Neural crest cell (in vitro differentiated cells): ENCODE results near the gene BTD. TPM values are rescaled to one million over a fixed set of nuclear protein-coding genes. Genes with fewer than 3 reads are reported as not detected.

Experiments
- DNase-seq: peaks from one replicate; pipeline ENCODE4 v3.0.0; 2021; ENCODE audit warnings: low read depth, mixed read lengths, low spot score
- H3K27ac Mint-ChIP-seq: one replicate; pipeline ENCODE4 v1.8.0; 2021; ENCODE audit warnings: mild to moderate bottlenecking, mixed read lengths; ENCODE audit not compliant: unreplicated experiment
- H3K27me3 Mint-ChIP-seq: 2 replicates; pipeline ENCODE4 v1.8.0; 2021; ENCODE audit warnings: low read depth, mild to moderate bottlenecking, mixed read lengths
- H3K36me3 Mint-ChIP-seq: 2 replicates; pipeline ENCODE4 v1.8.0; 2021; ENCODE audit warnings: low read depth, mild to moderate bottlenecking, mixed read lengths
- H3K4me1 Mint-ChIP-seq: 2 replicates; pipeline ENCODE4 v1.8.0; 2021; ENCODE audit warnings: mixed read lengths
- H3K4me3 Mint-ChIP-seq: one replicate; pipeline ENCODE4 v1.8.0; 2021; ENCODE audit warnings: mild to moderate bottlenecking, mixed read lengths
- H3K9me3 Mint-ChIP-seq: 2 replicates; pipeline ENCODE4 v1.8.0; 2021; ENCODE audit warnings: mixed read lengths
- CTCF ChIP-seq: fragments of 200-600 bp; sonication (generic); conservative IDR thresholded peaks from 2 replicates; pipeline ENCODE4 v1.5.0; 2021; ENCODE audit warnings: antibody characterized with exemption, mild to moderate bottlenecking
- total RNA-seq: library from RNA; stranded (reverse); gene quantifications from 2 replicates; pipeline ENCODE4 v1.2.1, GENCODE V29; 2021

The BTD gene
- total RNA-seq, 1 donor from 2014 or later, result 5.8 TPM

GRCh38 chr3:15630646-15631350 is 29.3 kb downstream of the BTD start:
- DNase-seq, result no peak
- TF ChIP-seq CTCF, result no peak
- peaks cover 3% of the 10 kb centered on the region for H3K27me3 Mint-ChIP-seq
- peak overlapping the region; percentile 50 for H3K4me3 Mint-ChIP-seq
- peak overlapping the region; percentile 81 for H3K27ac Mint-ChIP-seq
- H3K36me3 Mint-ChIP-seq, result no peaks in the 10 kb centered on the region
- H3K4me1 Mint-ChIP-seq, result peaks cover 48% of the 10 kb centered on the region
- no peaks in the 10 kb centered on the region for H3K9me3 Mint-ChIP-seq

- Mint-ChIP-seq H3K36me3 (no peaks in the 10 kb centered on the region), H3K9me3 (no peaks in the 10 kb centered on the region), H3K27ac (peak overlapping the region; percentile 89), H3K27me3 (peaks cover 3% of the 10 kb centered on the region), H3K4me1 (peaks cover 52% of the 10 kb centered on the region), H3K4me3 (no peak overlapping the region)
- no peak for TF ChIP-seq CTCF
- DNase-seq, result no peak
Measured at GRCh38 chr3:15631426-15632211, 30.1 kb downstream of the BTD start.

- H3K27ac Mint-ChIP-seq, result no peak overlapping the region
- H3K36me3 Mint-ChIP-seq, result no peaks in the 10 kb centered on the region
- DNase-seq, result no peak
- H3K9me3 Mint-ChIP-seq, result no peaks in the 10 kb centered on the region
- no peak overlapping the region for H3K4me3 Mint-ChIP-seq
- peaks cover 3% of the 10 kb centered on the region for H3K27me3 Mint-ChIP-seq
- H3K4me1 Mint-ChIP-seq, result peaks cover 52% of the 10 kb centered on the region
- TF ChIP-seq CTCF, result no peak
Measured at GRCh38 chr3:15632212-15632580, 30.7 kb downstream of the BTD start.

- Mint-ChIP-seq H3K36me3 (no peaks in the 10 kb centered on the region), H3K4me3 (no peak overlapping the region), H3K27me3 (peaks cover 3% of the 10 kb centered on the region), H3K27ac (no peak overlapping the region), H3K9me3 (no peaks in the 10 kb centered on the region), H3K4me1 (peaks cover 52% of the 10 kb centered on the region)
- DNase-seq, result no peak
- TF ChIP-seq CTCF, result no peak
Measured at GRCh38 chr3:15633159-15633558, 31.6 kb downstream of the BTD start.

GRCh38 chr3:15633766-15634598 is 32.4 kb downstream of the BTD start:
- no peak for TF ChIP-seq CTCF
- Mint-ChIP-seq H3K27ac (no peak overlapping the region), H3K4me1 (peaks cover 52% of the 10 kb centered on the region), H3K36me3 (no peaks in the 10 kb centered on the region), H3K9me3 (no peaks in the 10 kb centered on the region), H3K4me3 (no peak overlapping the region), H3K27me3 (peaks cover 3% of the 10 kb centered on the region)
- DNase-seq, result no peak
